Right atrium auricular region (tissue), 2 donors: ENCODE measurements around the gene GPD1L. TPM values are rescaled to one million over a fixed set of nuclear protein-coding genes. Genes with fewer than 3 reads are reported as not detected.
A peak's percentile ranks its signal among the peaks of the same experiment; 100 is the strongest.

Experiments used
- DNase-seq: peaks from one replicate; pipeline ENCODE4 v3.0.0-alpha.2; 2019; ENCODE audit warnings: low spot score
- H3K27ac ChIP-seq, 2 donors: fragments of 200-600 bp; sonication (generic); 1 replicate in 1 of 2; 2 replicates in 1 of 2; pipeline ENCODE4 v1.5.1; 2016 to 2019
- H3K27me3 ChIP-seq, 2 donors: fragments of 200-600 bp; sonication (generic); one replicate each; pipeline versions ENCODE4 v1.5.1 to v1.6.0; 2017 to 2019
- H3K36me3 ChIP-seq: fragments of 200-600 bp; sonication (generic); one replicate; pipeline ENCODE4 v1.5.1; 2016
- H3K4me1 ChIP-seq, 2 donors: fragments of 200-600 bp; sonication (generic); one replicate each; pipeline versions ENCODE4 v1.5.1 to v1.6.0; 2017 to 2019
- H3K4me3 ChIP-seq, 2 donors: fragments of 200-600 bp; sonication (generic); 1 replicate in 1 of 2; 2 replicates in 1 of 2; pipeline ENCODE4 v1.5.1; 2017 to 2019; ENCODE audit warnings: mild to moderate bottlenecking in 1 of 2, moderate library complexity in 1 of 2
- H3K9me3 ChIP-seq, 2 donors: fragments of 200-600 bp; sonication (generic); one replicate each; pipeline ENCODE4 v1.5.1; 2019
- total RNA-seq, 2 donors: library from RNA; depleted of rRNA; stranded (reverse); fragments of >200 nt; gene quantifications; one replicate each; pipeline ENCODE4 v1.1.0, GENCODE V29; 2016
- TF ChIP-seq, protein P1 (sequence below), 2 donors: fragments of 200-600 bp; sonication (generic); IDR thresholded peaks; one replicate each; pipeline ENCODE4 v1.5.1; 2019; ENCODE audit warnings: antibody characterized with exemption in 2 of 2

Gene GPD1L
- total RNA-seq, 2 donors from 2014 or later: 194 to 275 TPM

DNA sequence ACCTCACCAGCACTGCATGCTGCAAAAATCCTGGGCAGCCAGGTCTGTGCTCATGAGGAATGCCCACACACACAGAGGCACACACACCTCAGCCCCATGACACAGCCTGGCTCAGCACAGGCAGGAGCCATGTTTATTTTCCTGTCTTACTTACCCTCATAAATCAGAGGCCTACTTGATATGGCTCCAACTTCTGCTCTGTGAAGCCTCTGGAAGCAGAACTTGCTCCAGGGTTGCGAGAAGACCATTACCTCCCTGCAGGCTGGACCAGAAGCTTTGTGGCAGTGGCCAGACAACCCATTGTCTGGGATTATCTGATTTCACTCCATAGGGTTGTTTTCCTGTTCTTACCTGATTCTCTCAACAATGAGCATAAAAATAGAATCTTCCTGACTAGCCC, 88.2 kb downstream of the GPD1L start:
- DNase-seq: no peak
- no peaks in the 10 kb centered on the region for H3K9me3 ChIP-seq
- no peak overlapping the region for H3K4me3 ChIP-seq
- TF ChIP-seq, protein P1, sequence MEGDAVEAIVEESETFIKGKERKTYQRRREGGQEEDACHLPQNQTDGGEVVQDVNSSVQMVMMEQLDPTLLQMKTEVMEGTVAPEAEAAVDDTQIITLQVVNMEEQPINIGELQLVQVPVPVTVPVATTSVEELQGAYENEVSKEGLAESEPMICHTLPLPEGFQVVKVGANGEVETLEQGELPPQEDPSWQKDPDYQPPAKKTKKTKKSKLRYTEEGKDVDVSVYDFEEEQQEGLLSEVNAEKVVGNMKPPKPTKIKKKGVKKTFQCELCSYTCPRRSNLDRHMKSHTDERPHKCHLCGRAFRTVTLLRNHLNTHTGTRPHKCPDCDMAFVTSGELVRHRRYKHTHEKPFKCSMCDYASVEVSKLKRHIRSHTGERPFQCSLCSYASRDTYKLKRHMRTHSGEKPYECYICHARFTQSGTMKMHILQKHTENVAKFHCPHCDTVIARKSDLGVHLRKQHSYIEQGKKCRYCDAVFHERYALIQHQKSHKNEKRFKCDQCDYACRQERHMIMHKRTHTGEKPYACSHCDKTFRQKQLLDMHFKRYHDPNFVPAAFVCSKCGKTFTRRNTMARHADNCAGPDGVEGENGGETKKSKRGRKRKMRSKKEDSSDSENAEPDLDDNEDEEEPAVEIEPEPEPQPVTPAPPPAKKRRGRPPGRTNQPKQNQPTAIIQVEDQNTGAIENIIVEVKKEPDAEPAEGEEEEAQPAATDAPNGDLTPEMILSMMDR (IDR thresholded peaks at IDR 0.05): no peak
- H3K36me3 ChIP-seq: no peaks in the 10 kb centered on the region
- H3K27ac ChIP-seq: no peak overlapping the region
- H3K27me3 ChIP-seq: no peaks in the 10 kb centered on the region
- H3K4me1 ChIP-seq: peaks cover 0 to 4% of the 10 kb centered on the region in 2 donors

DNA sequence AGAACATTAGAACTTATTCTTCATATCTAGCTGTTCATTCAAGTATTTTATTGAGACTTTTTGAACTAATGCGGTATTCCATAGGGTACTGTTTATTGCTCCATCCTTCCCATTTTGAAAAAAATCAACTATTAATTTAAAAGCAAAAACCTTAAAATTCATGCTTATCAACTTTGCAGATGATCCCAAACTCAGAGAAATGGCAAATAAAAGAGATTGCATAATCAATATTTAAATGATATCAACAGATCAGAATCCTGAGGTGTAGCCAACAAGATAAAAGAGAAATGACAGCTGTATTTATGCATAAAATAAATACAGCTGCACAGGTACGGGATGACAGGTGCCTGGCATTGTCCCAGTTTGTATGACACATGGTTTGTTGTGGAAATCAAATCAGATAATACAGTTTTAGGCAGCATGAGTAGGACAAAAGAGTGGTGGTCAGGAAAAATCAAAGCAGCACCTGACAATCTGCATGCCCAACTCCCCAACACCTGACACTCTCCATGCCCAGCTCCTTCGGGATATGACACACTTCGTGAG, 89.6 kb downstream of the GPD1L start:
- Histone ChIP-seq H3K4me3 (no peak overlapping the region), H3K4me1 (peaks cover 0 to 16% of the 10 kb centered on the region in 2 donors), H3K9me3 (no peaks in the 10 kb centered on the region), H3K27ac (no peak overlapping the region), H3K27me3 (no peaks in the 10 kb centered on the region), H3K36me3 (no peaks in the 10 kb centered on the region)
- TF ChIP-seq, protein P1 (IDR thresholded peaks at IDR 0.05): no peak
- no peak for DNase-seq

DNA sequence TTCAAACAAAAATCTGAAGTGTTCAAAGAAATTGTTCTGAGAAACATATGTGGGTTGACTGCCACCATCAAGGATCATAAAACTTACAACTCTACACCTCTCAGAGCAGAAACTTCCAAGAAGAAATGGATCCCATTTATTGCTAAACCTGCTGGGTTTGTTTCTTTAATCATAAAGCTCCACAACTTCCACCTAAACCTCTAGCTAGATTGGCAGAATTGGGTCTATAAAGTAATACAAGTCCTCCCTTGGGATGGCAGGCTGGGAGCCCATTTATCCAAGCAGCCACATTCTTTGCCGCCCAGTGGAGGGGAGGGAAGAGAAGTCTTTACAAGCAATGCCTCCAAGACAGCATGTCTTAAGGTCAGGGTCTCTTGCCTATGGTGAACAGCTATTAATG, 91.6 kb downstream of the GPD1L start:
- peaks cover 0 to 28% of the 10 kb centered on the region in 2 donors for H3K4me1 ChIP-seq
- H3K4me3 ChIP-seq: no peak overlapping the region
- no peak overlapping the region for H3K27ac ChIP-seq
- H3K27me3 ChIP-seq: no peaks in the 10 kb centered on the region
- H3K36me3 ChIP-seq: no peaks in the 10 kb centered on the region
- TF ChIP-seq, protein P1 (IDR thresholded peaks at IDR 0.05): no peak
- DNase-seq: no peak
- no peaks in the 10 kb centered on the region for H3K9me3 ChIP-seq

DNA sequence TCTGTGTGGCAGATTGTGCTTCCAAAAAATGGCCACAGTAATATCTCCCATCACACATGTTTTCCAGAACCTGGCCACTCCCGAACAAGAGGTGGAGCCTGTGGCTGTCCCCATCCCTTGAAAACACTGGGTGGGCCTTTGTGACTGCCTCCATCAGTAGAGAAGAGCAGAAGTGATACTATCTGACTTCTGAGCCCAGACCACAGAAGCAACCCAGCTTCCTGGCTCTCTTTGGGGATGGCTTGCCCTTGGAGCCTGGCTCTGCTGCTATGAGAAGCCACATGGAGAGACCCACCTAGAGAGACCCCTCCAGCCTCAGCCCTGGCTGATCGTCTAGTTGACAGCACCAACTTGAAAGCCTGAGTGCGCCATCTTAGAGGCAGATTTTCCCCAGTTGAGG, 92.3 kb downstream of the GPD1L start:
- Histone ChIP-seq H3K4me1 (peaks cover 0 to 28% of the 10 kb centered on the region in 2 donors), H3K36me3 (no peaks in the 10 kb centered on the region), H3K9me3 (no peaks in the 10 kb centered on the region), H3K4me3 (no peak overlapping the region), H3K27ac (no peak overlapping the region), H3K27me3 (no peaks in the 10 kb centered on the region)
- TF ChIP-seq, protein P1 (IDR thresholded peaks at IDR 0.05): no peak
- no peak for DNase-seq

DNA sequence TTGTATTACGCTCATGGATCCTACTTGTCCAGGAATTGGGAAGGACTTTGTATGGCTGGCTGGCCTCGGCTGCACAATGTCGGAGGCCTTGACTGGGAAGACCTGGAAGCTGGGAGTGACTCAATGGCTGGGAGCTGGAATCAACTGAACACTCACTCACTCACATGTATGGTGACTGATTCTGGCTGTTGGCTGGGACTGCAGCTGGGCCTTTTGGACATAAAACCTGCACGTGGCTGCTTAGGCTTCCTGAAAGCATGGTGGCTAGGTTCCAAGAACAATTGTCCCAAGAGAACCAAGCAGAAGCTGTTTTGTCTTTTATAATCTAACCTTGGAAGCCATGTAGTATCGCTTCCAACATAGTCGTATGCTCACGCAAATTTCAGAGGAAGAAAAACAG, 94.1 kb downstream of the GPD1L start:
- no peaks in the 10 kb centered on the region for H3K27me3 ChIP-seq
- DNase-seq: peak; percentile 74
- peak overlapping the region; percentile 40 to 58 for H3K27ac ChIP-seq
- no peak overlapping the region for H3K4me3 ChIP-seq
- TF ChIP-seq, protein P1 (IDR thresholded peaks at IDR 0.05): no peak
- no peaks in the 10 kb centered on the region for H3K36me3 ChIP-seq
- H3K9me3 ChIP-seq: no peaks in the 10 kb centered on the region
- peaks cover 0 to 28% of the 10 kb centered on the region in 2 donors for H3K4me1 ChIP-seq
